NB4 (cell line): ENCODE measurements around the gene GAB2.

ENCODE experiments used
- POLR2A ChIP-seq: IDR thresholded peaks from 2 replicates; pipeline ENCODE4 v1.6.1; 2011; ENCODE audit warnings: mild to moderate bottlenecking; ENCODE audit not compliant: insufficient read length; ENCODE audit errors: extremely low read depth
- TF ChIP-seq, protein P1 (sequence below): IDR thresholded peaks from one replicate; pipeline ENCODE4 v1.5.1; 2012; ENCODE audit warnings: low read depth, low read length

DNA sequence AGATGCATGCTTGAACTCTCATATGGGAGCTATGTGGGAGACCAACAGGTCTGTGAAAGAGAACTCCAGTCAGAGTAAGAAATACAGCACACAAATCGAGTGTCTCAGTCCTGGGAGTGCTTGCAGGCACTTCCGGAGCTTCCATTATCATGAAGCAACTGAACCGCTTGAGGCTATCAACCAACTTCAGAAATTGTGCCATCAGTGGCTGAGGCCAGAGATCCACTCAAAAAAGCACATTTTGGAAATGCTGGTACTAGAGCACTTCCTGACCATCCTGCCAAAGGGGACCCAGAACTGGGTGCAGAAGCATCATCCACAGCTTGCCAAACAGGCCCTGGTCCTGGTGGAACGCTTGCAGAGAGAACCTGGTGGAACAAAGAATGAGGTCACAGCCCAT, 33.4 kb downstream of the GAB2 start:
- TF ChIP-seq, protein P1, sequence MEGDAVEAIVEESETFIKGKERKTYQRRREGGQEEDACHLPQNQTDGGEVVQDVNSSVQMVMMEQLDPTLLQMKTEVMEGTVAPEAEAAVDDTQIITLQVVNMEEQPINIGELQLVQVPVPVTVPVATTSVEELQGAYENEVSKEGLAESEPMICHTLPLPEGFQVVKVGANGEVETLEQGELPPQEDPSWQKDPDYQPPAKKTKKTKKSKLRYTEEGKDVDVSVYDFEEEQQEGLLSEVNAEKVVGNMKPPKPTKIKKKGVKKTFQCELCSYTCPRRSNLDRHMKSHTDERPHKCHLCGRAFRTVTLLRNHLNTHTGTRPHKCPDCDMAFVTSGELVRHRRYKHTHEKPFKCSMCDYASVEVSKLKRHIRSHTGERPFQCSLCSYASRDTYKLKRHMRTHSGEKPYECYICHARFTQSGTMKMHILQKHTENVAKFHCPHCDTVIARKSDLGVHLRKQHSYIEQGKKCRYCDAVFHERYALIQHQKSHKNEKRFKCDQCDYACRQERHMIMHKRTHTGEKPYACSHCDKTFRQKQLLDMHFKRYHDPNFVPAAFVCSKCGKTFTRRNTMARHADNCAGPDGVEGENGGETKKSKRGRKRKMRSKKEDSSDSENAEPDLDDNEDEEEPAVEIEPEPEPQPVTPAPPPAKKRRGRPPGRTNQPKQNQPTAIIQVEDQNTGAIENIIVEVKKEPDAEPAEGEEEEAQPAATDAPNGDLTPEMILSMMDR: no peak
- no peak for TF ChIP-seq POLR2A
